ENCODE measurements around the gene GRB10.

GRCh38 chr7:50665403-50666123 lies 117.1 kb downstream of the GRB10 start:
- TF ChIP-seq CTCF (IDR thresholded peaks at IDR 0.05) = no peak
- TF ChIP-seq ZFX (IDR thresholded peaks at IDR 0.05; ENCODE audit: borderline replicate concordance) = no peak
